GM23248 (cell line): Measurements from ENCODE around the gene ADCY10.

Experiments
- EZH2 ChIP-seq: fragments of 200-600 bp; sonication (generic); IDR thresholded peaks from 2 replicates; pipeline ENCODE4 v1.6.1; 2018; ENCODE audit warnings: antibody characterized with exemption, mild to moderate bottlenecking; ENCODE audit not compliant: insufficient read depth, poor library complexity, severe bottlenecking
- EZH2phosphoT487 ChIP-seq: fragments of 200-600 bp; sonication (generic); IDR thresholded peaks from 2 replicates; pipeline ENCODE4 v1.6.1; 2018; ENCODE audit warnings: antibody characterized with exemption, moderate library complexity, mild to moderate bottlenecking, low read depth; ENCODE audit not compliant: insufficient read depth

GRCh38 chr1:167915569-167915968 is 1.6 kb upstream of the ADCY10 start:
- TF ChIP-seq EZH2 (no peak), EZH2phosphoT487 (no peak)
